Sigmoid colon (tissue), 4 donors: ENCODE measurements around the gene TBC1D22A.

Experiments used
- EP300 ChIP-seq, 4 donors: sonication (generic); formaldehyde crosslinking; IDR thresholded peaks; one replicate each; pipeline ENCODE4 v1.6.1; 2017; ENCODE audit warnings: antibody characterized with exemption in 4 of 4
- POLR2A ChIP-seq, 2 donors: fragments of 450-650 bp; IDR thresholded peaks; one replicate each; pipeline ENCODE4 v1.6.1; 2016; ENCODE audit warnings: antibody characterized with exemption in 2 of 2, mild to moderate bottlenecking in 2 of 2, moderate library complexity in 2 of 2
- TF ChIP-seq, protein P1 (sequence below), 4 experiments: fragments of 450-650 bp in 3 of 4; fragments of 200-600 bp in 1 of 4; IDR thresholded peaks; one replicate each; pipeline ENCODE4 v1.5.1; 2016 to 2019; ENCODE audit warnings: antibody characterized with exemption in 4 of 4, mild to moderate bottlenecking in 3 of 4, moderate library complexity in 2 of 4

DNA sequence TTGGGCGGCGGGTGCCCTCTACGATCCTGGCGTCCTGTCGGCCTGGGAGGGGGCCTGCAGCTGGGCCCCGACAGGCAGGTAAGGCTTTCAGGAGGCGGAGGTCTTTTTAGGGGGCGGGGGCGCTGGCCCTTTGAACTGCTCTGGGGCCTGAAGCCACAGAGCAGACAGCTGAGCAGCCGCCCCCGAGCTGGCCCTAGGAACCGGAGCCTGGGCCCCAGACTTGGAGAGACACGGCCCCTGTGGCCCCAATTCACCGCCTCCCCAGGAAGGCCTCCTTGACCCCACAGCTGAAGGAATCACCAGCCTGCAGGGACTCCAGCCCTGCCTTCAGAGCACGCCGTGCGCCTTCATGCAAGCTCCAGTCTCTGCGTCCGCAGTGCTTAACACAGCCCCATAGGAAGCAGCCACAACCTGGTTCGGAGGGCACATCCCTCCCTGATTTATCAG, 23.8 kb upstream of the TBC1D22A start:
- TF ChIP-seq POLR2A (IDR thresholded peaks at IDR 0.05): no peak
- no peak for TF ChIP-seq EP300 (IDR thresholded peaks at IDR 0.05)
- TF ChIP-seq, protein P1, sequence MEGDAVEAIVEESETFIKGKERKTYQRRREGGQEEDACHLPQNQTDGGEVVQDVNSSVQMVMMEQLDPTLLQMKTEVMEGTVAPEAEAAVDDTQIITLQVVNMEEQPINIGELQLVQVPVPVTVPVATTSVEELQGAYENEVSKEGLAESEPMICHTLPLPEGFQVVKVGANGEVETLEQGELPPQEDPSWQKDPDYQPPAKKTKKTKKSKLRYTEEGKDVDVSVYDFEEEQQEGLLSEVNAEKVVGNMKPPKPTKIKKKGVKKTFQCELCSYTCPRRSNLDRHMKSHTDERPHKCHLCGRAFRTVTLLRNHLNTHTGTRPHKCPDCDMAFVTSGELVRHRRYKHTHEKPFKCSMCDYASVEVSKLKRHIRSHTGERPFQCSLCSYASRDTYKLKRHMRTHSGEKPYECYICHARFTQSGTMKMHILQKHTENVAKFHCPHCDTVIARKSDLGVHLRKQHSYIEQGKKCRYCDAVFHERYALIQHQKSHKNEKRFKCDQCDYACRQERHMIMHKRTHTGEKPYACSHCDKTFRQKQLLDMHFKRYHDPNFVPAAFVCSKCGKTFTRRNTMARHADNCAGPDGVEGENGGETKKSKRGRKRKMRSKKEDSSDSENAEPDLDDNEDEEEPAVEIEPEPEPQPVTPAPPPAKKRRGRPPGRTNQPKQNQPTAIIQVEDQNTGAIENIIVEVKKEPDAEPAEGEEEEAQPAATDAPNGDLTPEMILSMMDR (IDR thresholded peaks at IDR 0.05): no peak
